Right renal pelvis (tissue), 4 donors: ENCODE data around the gene CROCC2. TPM values are rescaled to one million over a fixed set of nuclear protein-coding genes. Genes with fewer than 3 reads are reported as not detected.

Source experiments
- DNase-seq, 4 donors: peaks; one replicate each; pipeline ENCODE4 v3.0.0-alpha.2; 2013; ENCODE audit warnings: low read depth in 4 of 4, low spot score in 3 of 4, missing footprints in 1 of 4
- polyA plus RNA-seq, 4 donors: library from polyadenylated mRNA; unstranded; fragments of 120-200 nt; gene quantifications; one replicate each; pipeline ENCODE4 v1.2.1, GENCODE V29; 2013; ENCODE audit not compliant: insufficient read length in 4 of 4

The CROCC2 gene
- polyA plus RNA-seq, 4 donors: 0.03 to 0.13 (median 0.05) TPM; not detected in 1

DNA sequence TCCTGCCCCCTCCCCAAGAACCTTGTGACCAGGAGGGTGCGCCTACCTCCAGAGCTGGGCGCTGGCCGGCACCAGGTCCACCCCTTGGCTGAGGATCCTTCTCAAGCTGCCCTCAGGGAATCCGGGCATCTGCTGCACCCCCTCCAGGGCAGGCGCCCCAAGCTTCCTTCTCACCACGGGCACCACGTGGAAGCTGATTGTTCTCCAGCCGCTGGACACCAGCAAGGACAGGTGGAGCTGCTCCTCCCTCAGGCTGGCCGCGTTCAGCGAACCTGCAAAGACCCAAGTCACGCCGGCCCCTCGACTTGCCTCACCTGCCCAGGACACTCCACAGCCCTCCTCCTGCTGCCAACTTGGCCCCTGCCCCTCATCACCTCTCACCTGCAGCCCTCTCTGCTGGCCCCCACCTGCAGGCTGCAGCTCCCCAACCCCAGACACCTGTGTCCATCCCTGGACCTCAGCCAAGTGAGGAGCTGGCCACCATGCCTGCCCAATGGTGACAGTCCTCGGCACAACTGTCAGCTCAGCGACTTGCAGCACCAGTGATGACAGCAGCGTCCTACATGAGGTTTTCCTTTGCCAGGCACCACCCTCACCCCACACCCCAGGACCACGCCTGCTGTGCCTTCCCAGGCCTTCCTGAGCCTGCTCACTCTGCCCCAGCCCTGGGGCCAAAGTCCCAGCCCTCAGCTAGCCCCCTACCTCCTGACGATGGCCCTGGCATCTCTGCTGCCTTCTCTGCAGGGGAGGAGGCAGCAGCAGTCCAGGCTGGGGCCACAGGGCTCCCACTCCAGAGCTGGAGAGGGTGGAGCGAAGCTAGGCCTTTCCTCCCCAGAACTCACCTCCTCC lies 14.4 kb upstream of the CROCC2 start:
- no peak for DNase-seq

DNA sequence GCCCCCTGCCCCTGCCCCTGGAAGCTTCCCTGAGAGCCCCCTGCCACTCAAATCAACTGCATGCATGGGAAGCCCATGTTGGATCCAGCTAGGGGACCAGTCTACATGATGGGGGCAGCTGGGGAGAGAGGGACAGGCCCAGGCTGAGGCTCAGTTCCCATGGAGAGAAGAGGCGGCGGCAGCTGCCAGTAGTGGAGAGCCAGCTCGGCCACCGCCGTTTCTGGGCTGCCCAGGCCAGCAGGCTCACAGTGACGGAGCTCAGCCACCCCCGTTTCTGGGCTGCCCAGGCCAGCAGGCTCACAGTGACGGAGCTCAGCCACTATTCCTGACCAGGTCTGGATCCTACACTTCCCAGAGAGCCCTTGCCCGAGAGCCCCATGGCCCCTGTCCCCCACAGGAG lies 13.8 kb upstream of the CROCC2 start:
- no peak for DNase-seq

DNA sequence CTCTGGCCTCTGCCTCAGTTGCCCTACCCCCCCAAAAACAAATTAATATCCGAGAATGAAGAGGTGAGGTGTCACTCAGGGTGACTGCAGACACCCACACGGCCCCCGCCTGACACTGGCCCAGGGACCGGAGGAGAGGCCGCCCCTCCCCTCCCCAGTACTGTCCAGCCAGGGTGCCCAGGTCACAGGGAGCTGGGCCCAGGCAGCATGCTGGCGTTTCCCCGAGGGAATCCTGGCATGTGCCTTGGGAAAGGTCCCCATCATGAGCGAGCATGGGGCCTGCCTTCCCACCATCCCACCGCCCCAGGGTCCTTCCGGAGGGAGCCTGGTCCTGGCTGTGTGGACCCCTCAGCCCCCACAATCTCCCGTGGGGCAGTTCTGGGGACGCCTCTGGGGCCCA lies 13.2 kb upstream of the CROCC2 start:
- no peak for DNase-seq

DNA sequence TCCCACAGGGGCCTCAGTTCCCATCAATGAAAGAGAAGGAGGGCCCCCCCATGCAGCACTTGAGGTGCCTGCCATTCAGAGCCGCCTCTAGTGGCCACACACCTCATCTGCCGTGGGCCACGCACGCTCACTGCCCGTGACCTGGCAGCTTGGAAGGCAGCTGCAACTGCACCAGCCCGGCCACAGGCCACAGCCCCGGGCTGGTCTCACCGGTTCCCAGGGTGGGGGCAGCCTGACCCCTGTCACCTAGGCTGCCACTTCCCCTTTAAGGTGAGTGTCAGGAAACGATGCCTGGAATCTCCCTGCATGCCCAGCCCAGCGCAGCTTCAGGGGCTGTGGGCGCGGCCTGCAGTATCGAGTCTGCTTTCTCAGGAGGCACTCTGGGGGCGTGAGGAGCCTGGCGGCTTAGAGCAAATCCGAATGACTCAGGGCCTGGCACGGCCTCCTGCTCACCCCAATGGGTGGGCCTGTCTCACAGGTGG lies 12.7 kb upstream of the CROCC2 start:
- DNase-seq: no peak

DNA sequence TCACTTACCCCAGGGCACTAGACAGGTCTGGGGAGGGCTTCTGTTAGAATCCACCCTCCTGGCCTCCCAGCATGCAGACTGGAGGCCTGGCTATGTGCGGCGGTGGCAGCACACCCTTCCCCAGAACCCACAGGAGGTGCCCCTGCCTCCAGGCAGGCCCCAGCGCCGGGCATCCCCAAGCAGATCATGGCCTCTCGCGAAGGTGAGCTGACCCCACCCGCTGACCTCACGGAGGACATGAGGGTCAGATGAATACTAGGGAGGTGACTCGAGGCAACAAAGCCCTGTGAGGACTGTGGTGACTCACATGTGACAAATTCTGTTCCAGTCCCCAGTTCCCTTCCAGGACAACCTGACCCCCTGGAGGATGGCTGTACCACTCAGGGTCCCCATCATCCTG lies 12.1 kb upstream of the CROCC2 start:
- DNase-seq: no peak

DNA sequence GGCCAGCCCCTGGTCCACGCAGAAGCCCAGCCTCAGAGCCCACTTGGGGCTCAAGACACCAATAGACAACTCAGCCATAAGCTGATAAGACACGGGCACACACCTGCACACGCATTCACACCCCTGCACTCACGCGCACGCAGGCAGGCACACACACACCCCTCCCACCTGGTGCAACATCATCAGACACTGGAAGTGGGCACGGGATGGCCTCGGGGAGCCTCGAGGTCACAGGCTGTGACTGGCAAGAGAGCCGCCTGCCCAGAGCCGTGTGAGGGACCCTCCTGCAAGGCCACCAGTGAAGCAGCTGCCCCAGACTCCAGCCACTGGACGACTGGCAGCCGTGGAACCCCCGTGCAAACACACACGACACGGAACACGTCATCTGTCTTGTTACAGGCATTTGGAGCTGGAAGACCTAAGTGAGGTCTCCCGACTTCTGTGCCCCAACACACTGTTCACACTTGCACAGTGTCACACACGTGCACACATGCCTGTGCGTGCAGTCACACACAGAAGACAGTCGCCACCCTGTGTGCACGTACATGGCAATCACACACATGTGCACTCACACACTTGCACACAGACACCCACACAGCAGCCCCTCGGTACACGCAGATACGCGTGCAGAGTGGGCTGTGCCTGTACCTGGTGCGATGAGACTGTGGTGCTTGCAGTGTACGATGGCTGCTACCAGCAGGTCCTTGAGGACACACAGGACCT lies 11.1 kb upstream of the CROCC2 start:
- no peak for DNase-seq

DNA sequence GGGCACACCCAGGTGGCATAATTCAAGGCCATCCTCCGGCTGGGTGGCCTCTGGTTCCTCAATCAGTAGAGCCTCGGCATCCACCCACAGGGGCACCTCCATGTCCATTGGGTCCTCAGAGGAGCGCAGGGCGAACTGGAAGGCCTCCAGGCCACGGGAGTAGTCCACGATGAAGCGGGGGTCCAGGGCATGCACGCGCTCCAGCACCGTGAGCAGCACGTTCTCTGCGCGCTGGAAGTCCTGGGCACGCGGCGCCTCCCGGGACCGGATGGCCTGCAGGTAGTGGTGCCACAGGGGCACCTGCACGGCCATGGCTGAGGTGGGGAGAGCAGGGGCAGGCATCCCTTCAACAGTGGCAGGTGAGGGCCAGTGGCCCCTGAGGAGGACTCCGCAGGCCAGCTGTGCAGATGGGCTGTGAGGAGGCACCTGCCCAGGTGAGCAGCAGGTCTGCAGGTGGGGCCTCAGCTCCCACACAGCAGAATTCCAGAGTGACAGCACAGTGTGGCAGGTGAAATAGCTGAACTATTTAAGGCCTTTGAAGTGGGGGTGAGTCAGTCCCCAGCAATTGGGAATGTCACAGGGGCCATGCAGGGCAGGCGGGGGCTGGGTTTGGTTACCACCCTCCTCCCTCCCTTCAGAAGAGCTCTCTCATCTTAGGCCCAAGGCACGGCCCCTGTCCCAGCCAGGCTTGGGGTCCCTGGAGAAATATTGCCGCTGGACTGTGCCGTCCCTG lies 10.3 kb upstream of the CROCC2 start, which contains the start of gene MAB21L4:
Gene MAB21L4, minus strand, starts transcription at position 501 of the 733 bp plus-strand sequence. Its CDS starts 159 bp downstream, at position 342.
- no peak for DNase-seq

DNA sequence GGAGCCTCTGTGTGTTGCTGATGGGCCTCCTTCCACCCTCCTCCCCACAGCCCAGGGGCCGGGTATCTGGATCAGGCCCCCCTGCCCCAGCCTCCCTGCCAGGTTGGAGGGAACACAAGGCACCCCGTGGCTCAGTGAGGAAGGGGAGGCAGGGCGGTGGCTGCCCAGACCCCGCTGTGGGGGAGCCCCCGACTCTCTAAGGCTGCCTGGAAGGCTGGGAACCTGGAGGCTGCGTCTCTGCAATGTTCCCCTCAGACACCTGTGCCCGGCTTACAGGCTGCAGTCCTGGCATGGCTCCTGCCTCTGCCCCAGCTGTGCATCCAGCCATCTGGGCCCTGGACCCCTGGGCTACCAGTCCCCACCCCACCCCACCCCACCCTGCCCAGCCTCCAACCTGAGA lies 9.7 kb upstream of the CROCC2 start:
- DNase-seq: no peak

DNA sequence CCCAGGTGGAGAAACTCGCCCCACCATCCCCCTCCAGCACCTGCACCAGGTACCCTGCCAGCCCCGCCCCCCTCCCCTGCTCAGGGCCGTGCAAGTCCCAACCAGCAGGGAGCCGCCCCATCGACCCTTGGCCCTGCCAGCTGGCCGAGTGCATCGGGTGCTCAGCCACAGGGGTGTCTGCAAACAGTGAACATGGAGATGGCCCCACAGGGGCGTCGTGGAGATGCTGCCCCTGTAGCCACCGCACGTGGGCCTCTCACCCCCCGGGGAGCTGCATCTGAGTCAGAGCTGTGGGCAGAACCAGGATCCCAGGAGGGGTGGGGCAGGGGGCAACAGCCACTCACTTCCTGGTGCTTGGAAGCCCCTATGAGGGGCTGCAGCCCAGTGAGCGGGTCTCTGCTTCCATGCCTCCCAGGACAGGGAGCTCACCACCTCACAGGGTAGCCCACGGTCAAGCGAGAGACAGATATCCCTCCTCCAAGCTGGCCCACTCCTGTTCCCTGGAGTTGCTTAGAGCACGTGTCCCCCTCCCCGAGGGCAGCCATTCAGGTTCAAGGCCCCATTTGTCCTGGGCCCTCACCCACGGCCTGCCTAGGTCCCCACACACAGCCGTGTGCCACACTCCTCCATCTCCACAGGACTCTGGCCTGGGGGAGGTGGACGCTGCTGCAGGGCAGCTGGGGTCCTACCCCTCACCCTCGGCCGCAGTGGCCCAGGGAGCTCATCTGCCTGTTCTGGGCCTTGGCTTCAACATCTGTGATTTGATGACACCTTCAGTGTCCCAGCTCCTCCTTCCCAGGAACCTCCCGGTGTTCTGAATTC lies 9.1 kb upstream of the CROCC2 start:
- no peak for DNase-seq

DNA sequence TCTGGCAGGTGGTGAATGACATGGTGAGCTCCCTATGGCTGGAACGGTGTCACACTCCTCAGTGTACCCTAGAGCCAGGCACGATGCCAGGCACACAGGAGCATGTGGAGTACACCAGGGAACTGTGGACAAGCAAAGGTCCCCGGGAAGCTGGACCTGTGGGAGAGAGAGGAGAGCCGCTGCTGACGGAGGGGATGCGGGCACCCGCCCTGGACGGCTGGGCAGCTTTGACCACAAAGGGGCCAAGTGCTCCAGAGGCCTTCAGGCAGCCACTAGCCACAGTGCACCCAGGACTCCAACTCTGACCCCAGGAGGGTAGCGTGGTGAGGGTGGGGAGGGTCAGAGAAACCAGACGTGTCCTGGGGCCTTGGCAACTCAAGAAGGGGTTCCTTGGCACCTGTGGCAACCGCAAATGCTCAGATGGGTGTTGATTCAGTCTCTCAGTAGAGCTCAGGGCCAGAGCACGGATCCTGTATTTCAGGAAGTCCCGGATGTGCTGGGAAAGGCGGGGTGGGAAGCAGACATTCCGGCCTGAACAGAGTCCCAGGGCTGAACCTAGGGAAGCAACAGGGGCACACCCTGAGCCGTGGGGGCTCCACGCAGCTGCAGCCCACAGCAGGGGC lies 7.9 kb upstream of the CROCC2 start:
- no peak for DNase-seq

DNA sequence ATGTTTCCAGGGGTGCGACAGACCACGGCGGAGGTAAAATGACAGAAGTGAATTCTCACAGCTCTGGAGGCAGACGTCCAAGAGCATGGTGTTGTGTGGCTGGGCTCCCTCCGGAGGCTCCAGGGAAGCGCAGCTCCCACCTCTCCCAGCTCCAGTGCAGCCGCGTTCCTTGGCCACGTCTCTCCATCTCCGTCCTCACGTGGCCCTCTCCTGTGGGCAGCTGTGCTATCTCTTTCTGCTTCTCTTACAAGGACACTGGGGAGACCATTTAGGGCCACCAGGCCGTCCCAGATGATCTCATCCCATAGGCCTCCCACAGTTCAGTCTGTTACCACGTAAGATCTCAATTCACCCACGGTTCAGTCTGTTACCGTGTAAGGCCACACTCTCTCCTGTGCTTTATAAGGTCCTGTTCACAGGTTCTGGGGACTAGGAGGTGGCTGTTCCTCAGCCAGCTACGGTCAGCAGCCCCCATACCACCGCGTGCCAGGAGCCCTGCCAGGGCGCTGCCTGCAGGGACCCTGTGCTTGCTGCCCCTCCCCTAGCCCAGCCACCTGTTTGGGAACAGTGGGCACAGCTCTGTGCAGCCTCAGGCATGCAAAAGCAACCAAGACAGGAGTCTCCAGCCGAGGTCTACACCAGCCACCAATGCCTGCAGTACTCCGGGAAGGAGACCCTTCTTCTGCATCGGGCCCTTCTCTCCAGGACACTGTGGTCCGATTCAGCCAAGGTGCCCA lies 7.2 kb upstream of the CROCC2 start:
- DNase-seq: no peak

DNA sequence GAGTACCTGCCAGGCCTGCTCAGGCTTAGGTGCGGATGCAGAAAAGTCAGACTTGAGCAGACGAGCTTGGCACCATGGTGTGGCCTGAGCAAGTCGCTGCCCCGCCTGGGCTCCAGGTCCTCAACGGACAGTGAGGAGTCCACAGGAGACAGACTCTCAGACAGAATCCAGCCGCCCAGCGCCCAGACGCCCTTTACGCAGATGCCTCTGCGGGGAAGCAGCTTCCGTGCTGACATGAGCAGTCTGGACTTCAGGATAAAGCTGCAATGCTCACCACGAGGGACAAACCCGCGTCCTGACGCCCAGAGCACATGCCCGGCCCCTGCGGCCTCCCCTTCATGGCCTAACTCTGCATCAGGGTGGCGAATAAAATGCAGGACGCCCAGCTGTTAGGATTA lies 6.7 kb upstream of the CROCC2 start:
- DNase-seq: no peak

DNA sequence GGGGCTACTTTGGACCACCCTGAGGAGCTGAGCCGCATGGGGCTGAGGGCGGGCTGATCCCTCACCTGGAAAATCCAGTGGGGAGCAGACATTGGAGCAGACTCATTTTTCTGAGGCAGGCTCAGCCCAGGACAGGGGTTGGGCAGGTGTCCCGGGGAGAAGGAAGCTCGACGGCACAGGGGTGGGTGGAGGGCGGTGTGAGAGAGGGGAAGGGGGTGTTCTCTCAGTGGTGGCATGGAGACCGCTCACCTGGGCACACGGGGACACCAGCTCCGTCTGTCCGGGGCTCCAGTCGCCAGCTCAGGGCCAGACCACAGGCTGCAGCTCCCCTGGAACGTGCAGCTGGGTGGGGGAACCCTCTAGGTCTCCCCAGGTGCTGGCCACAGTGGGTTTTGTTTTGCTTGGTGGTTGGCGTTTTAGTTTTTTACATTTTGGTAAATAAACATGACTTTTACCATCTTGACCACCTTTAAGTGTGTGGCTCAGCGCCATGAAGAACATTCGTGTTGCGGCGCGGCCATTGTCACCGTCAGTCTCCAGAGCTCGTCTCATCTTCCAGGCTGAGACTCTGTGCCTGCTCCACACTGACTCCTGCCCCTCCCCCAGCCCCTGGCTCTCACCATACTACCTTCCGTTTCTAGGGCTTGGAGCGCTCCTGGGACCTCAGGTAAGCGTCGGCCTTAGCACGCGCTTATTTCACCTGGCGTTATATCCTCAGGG lies 5.8 kb upstream of the CROCC2 start:
- DNase-seq: no peak

DNA sequence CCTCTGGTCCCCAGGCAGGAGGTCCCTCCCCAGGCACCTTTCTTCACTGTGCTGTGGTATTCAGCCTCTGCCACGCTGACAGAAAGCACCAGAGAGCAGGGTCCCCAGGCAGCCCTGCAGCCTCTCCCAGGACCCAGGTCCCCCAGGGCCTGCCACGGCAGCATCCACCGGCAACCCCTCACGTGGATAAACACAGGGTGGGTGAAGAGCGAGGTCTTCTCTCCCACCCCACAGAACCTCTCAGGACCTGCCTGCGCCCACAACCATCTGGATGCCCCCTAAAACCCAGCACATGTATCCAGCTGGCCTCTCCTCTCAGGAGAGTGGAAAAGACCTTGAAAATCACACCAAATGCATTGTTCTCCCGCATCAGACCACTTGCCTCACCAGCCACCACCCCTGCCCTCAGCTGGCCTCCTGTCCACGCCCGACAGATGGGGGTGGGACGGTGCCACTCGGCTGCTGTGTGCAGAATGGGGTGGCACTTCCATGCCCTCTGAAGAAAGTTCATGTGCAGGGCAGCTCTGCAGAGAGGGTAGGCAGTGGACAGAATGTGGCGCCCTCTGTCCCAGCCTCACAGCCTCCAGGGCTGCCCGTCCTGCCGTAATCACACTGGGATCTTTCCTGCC lies 4.0 kb upstream of the CROCC2 start:
- no peak for DNase-seq

DNA sequence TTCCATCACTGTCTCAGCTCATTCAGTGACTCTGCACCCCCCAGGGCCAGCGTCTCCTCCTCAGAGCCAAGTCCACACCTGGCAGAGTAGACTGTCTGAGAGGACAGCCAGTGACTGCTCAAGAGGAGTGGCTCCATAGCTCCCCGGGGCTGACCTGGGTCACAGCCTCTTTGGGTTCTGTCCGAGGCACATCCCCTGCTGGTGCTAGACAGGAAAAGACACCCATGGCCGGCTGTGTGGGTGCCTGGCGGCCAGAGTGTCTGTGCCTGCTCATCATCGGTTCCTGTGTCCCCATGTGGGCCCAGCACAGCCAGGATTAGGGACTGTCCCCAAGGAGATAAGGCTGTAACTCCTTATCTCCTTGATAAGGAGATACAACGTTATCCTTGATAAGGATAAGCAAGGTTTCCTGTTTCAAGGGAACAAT lies 3.5 kb upstream of the CROCC2 start:
- DNase-seq: no peak

DNA sequence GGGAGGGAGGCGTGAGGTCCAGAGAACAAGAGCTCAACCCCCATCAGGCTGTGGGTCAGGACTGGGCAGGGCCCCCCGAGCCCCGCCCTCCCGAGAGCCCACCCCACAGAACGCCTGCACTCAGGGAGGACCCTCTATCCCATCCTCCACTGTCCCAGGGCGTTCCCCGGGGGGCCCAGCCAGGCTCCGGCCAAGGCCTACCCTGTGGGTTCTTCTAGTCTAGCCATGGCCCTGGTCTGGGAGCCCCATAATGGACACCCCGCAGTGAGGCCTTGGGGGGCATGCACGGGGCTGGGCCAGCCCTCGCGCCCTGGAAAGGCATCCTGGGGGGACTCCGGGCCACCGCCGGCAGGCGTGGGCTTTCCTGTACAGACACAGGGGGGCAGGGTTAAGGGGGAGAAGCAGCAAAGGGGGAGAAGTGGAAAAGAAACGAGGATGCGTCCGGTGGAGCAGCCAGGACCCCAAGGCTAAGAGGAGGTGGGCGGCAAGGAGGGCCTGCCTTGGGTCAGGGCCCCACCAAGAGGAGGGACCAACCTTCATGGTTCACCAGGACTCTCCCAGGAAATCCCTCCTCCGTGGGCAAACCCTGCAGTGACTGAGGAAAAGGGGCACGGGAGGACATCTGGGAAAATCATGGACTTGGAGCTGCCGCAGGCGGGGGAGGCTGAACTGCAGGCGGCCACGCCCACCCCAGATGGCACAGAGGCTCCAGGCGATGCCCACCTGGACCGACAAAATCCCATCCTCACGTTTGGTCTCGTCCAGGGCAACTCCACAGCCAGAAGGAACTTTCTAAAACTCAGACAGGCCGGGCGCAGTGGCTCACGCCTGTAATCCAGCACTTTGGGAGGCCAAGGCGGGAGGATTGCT lies 2.7 kb upstream of the CROCC2 start:
- DNase-seq: no peak
